HFFc6 (cell line): Measurements from ENCODE around the gene U2AF1. TPM values are rescaled to one million over a fixed set of nuclear protein-coding genes. Genes with fewer than 3 reads are reported as not detected.

Experiments
- total RNA-seq, 6 experiments: library from RNA; stranded (reverse); fragmentation: NEBNext Ultra II Directional; extraction: Animal tissue kit (Norgen Biotek cat#: 25700); gene quantifications; 2 replicates in 1 of 6; 3 replicates in 5 of 6; pipeline ENCODE4 v1.2.3, GENCODE V29; 2021

Gene U2AF1
- total RNA-seq, 6 experiments from 2014 or later: 9.5 to 32.1 (median 15.6) TPM

Other genes starting within 250 kb of the U2AF1 start
- gene WDR4, start 228.0 kb downstream of the U2AF1 start, total RNA-seq: 10 to 100 TPM; 18.5 to 27.6 (median 20.9) TPM
- gene NDUFV3, start 214.3 kb downstream of the U2AF1 start, total RNA-seq: 10 to 100 TPM; 54.3 to 63.0 (median 57.0) TPM
- not detected for gene ERVH48-1, start 181.9 kb downstream of the U2AF1 start, total RNA-seq
- gene PKNOX1, start 133.0 kb downstream of the U2AF1 start, total RNA-seq: 10 to 100 TPM; 16.6 to 22.5 (median 19.2) TPM
- gene CBS, start 31.7 kb downstream of the U2AF1 start, total RNA-seq: 10 to 100 TPM; 39.8 to 57.0 (median 44.5) TPM
- not detected for gene CRYAA, start 61.4 kb upstream of the U2AF1 start, total RNA-seq